ENCODE data around the gene C6orf120.

Gene C6orf120

GRCh38 chr6:169667716-169668115 lies 34.2 kb upstream of the C6orf120 start:
- TF ChIP-seq, protein P1, sequence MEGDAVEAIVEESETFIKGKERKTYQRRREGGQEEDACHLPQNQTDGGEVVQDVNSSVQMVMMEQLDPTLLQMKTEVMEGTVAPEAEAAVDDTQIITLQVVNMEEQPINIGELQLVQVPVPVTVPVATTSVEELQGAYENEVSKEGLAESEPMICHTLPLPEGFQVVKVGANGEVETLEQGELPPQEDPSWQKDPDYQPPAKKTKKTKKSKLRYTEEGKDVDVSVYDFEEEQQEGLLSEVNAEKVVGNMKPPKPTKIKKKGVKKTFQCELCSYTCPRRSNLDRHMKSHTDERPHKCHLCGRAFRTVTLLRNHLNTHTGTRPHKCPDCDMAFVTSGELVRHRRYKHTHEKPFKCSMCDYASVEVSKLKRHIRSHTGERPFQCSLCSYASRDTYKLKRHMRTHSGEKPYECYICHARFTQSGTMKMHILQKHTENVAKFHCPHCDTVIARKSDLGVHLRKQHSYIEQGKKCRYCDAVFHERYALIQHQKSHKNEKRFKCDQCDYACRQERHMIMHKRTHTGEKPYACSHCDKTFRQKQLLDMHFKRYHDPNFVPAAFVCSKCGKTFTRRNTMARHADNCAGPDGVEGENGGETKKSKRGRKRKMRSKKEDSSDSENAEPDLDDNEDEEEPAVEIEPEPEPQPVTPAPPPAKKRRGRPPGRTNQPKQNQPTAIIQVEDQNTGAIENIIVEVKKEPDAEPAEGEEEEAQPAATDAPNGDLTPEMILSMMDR (IDR thresholded peaks at IDR 0.05; ENCODE audit: borderline replicate concordance, insufficient read depth, low read depth, low read length) = no peak
- no peak overlapping the region for H3K4me3 ChIP-seq (ENCODE audit: low read depth, low read length)

DNA sequence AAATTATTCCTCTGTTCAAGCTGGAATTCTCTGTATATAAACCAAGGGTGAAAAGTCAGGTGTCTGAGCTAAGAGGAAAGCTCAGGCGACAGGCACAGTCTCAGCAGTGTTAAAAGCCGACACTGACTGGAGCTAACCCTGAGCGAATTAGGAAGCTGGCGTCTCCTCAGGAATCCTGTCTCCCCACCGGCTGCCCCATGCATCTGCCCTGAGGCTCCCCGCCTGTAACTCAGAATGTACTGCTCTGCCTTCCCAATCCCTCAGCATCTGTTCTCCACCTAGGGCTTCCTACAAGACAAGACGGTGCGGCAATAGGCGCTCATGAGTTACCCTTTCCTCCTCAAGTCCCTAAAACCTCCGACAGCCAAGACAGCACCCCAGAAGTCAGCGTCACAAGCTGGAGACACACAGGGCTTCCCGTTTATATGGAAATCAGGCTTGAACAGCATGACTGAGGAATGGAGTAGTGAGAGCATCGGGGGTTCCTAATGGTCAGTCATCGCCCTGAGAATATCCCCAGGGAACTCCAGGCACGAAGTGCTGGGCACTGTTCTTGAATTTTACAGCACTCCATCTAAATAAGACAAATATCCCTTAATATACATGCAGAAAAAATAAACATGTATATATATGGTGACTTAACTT lies 33.6 kb upstream of the C6orf120 start:
- TF ChIP-seq, protein P1 (IDR thresholded peaks at IDR 0.05; ENCODE audit: borderline replicate concordance, insufficient read depth, low read depth, low read length) = no peak
- H3K4me3 ChIP-seq (ENCODE audit: low read depth, low read length) = no peak overlapping the region

- H3K4me3 ChIP-seq (ENCODE audit: low read depth, low read length) = no peak overlapping the region
- TF ChIP-seq, protein P1 (IDR thresholded peaks at IDR 0.05; ENCODE audit: borderline replicate concordance, insufficient read depth, low read depth, low read length) = no peak
Observed at GRCh38 chr6:169669147-169669546, 32.8 kb upstream of the C6orf120 start.

DNA sequence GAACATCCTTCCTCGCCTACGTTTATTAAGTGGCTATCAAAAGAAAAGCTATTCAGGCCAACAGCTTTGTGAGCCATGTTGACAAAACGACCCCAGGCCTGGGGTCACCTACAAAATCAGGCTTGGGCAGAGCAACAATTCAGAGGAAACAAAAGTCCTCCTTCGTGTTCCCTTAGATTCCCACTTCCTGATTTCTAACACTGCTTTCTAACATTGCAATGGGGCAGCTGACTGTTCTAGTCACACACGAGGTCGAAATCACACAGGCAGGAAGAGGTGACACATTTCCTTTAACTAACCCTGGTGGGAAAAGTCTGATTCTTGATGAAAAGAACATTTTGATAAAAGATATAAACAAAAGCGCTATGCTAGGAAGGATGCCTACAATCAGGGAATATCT lies 32.0 kb upstream of the C6orf120 start:
- TF ChIP-seq, protein P1 (IDR thresholded peaks at IDR 0.05; ENCODE audit: borderline replicate concordance, insufficient read depth, low read depth, low read length) = no peak

DNA sequence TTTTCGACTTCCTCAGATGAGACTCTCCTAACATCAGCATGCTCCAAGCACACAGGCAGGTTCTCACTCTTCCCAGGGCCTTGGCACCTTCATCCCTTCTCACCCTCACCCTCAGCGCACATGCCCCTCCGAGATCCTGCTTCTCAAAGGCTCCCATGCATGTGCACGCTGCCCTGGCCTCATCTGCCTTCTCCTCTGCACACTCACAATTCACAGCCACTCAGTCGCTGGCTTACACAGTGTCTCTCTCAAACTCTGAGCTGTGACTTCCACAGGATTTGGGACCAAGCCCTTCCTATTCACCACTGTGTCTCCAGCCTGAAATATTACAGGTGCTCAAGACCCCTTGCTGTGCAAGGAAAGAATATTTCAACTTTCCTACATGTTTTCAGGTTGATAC lies 30.4 kb upstream of the C6orf120 start:
- TF ChIP-seq, protein P1 (IDR thresholded peaks at IDR 0.05; ENCODE audit: borderline replicate concordance, insufficient read depth, low read depth, low read length) = no peak
- H3K4me3 ChIP-seq (ENCODE audit: low read depth, low read length) = no peak overlapping the region

More for the DNA sequence above, 32.0 kb upstream of the C6orf120 start:
- no peak overlapping the region for H3K4me3 ChIP-seq (ENCODE audit: low read depth, low read length)

- no peak overlapping the region for H3K4me3 ChIP-seq (ENCODE audit: low read depth, low read length)
- TF ChIP-seq, protein P1 (IDR thresholded peaks at IDR 0.05; ENCODE audit: borderline replicate concordance, insufficient read depth, low read depth, low read length) = no peak
Observed at GRCh38 chr6:169675011-169675410, 26.9 kb upstream of the C6orf120 start.

- H3K4me3 ChIP-seq (ENCODE audit: low read depth, low read length) = no peak overlapping the region
- TF ChIP-seq, protein P1 (IDR thresholded peaks at IDR 0.05; ENCODE audit: borderline replicate concordance, insufficient read depth, low read depth, low read length) = no peak
Observed at GRCh38 chr6:169677096-169677495, 24.8 kb upstream of the C6orf120 start.

All from GM12875 (cell line).